ENCODE measurements around the gene YIF1A.
"Not testable (repeated sequence)": the region's sequence is repeated elsewhere in the genome, so short reads cannot be mapped to it uniquely, and the experiment has no call there.

YIF1A gene

DNA sequence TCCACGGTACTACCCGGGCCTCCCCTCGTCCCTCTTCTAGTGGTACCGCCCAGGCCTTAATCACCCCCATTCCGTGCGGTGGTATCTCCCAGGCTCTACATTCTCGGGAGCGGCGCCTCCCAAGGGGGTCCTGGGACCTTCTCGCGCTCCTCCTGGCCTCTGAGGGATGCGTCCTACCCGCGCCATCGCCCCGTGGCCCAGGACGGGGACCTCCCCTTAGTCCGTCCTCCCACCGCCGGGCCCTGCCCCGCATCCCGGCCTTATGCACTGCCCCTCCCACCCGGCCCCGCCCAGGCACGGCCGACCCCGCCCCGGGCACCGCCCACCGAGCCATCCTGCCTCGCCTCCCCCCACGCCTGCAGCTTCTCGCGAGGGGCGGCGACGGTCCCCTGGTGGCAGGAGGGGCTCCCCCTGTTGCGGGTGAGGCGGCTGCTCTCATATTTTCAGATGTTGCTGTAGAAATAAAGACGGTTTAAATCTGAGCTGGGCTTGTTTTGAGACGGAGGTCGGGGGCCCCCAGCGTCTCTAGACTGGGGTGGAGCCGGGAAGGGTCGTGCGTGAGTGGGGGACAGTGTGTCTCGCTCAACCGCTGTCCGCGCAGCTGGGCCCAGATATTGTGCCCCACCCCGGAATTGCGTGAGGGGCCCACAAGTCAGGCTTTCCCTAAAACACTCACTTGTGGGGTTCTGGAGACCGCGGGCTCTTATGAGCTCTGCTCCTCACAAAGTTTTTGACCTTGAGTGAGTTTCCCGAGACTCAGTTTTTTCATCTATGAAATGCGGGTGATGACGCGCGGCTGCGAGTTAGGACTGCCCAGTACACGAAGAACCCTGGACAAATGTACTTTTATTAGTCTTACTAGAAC is 21.3 kb downstream of the YIF1A start:
- DNase-seq, result peak; percentile 83

DNA sequence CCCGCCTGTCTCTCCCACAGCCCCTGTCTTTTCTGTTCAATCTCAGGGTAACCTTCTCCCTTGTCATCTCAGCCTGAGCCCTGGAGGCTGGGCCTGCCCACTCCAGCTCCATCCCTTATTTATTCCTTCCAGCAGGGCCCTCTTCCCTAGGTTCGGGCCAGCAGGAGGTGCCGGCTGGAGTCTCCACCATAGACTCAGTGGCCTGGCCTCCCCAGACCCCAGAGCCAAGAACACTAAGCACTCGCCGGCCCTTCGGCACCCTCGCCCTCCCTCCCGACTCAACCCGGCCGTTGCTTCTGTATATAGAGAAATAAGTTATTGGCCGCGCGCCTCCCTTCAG is 21.9 kb downstream of the YIF1A start:
- no peak for DNase-seq

DNA sequence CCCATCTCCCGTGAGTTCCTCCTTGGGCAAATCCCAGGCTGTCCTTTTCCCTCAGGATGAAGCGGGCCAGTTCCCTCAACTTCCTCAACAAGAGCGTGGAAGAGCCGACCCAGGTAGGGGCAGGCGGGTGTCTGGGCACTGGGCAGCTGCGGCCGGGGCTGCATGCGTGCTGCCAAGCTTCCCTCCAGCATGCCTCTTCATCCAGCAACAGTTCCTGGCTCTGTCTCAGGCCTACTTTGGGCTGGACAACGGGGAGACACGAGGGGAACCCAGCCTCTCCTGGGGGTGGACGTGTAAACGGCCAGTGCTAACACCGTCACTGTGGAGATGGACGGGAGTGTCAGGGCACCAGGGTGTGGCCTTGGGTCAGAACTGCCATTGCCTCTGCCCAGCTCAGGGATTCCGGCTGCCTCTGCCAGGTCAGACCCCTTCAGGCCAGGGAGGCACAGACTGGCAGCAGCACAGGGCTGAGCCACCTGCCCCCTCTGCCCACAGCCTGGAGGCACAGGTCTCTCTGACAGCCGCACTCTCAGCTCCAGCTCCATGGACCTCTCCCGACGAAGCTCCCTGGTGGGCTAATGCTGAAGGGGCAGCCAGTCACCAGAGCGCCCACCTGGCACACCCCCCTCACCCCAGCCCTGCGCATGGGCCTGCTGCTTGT is 22.4 kb downstream of the YIF1A start:
- no peak for DNase-seq

DNA sequence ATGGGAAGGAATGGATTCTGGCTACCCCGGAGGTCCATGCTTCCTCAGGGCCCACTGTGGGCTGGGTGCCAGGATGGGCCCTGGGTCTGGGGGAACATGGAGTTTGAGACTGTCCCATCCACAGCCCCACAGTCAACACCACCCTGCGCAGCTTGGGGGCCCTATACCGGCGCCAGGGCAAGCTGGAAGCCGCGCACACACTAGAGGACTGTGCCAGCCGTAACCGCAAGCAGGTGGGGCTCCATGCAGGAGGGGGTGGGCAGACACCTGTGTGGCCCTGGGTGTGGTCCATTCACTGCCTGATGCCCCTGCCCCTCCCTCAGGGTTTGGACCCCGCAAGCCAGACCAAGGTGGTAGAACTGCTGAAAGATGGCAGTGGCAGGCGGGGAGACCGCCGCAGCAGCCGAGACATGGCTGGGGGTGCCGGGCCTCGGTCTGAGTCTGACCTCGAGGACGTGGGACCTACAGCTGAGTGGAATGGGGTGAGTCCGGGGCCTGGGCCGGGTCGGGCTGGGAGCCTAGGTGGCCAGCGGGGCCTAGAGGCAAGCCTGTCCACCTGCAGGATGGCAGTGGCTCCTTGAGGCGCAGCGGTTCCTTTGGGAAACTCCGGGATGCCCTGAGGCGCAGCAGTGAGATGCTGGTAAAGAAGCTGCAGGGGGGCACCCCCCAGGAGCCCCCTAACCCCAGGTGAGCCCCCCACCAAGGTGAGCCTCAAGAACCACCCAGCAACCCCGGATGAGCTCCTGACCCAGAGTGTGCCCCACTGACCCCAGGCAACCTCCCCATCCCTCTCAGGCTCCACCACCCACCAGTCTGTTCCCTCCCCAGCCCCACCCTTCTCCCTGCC is 23.2 kb downstream of the YIF1A start:
- DNase-seq, result no peak

DNA sequence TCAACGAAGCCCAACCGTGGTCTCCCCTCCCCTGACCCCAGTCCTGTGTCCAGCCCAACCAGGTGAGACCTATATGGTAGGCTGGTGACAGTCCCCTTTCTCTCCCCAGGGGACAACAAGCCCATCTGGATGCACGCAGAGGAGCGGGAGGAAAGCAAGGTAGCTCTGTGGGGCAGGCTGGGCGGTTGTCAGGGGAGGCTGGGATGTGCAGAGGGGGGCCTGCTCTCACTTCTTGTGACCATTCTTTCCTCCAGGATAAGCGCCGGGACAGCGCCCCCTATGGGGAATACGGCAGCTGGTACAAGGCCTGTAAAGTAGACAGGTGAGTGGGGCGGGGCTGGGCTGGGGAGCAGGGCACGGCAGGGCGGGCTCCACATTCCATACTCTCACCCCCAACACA is 24.0 kb downstream of the YIF1A start:
- DNase-seq, result no peak

DNA sequence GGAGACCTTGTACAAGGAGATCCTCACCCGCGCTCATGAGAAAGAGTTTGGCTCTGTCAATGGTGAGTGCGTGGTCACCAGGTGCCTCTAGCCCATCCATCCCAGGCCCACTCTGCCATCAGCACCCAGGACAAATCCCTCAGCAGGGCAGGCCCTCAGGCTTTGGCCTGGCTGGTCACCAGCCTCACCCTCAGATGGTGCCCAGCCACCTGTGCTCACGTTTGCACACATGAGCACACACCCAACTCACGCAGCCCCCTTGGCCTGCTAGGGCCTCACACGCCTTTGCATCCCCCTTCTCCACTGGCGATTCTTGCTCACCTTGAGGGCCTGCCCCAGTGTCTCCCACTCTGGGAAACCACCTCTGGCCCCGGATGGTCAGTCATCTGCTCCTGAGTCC is 24.6 kb downstream of the YIF1A start:
- DNase-seq, result no peak

DNA sequence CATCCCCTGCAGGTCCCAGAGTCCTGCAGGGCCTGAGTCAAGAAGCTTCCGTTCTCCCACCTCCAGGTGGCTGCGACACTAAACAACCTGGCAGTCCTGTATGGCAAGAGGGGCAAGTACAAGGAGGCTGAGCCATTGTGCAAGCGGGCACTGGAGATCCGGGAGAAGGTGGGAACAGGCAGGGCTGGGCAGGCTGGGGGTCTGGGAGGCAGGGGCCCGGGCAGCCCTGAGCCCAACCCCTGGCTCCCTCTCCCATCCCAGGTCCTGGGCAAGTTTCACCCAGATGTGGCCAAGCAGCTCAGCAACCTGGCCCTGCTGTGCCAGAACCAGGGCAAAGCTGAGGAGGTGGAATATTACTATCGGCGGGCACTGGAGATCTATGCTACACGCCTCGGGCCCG is 25.2 kb downstream of the YIF1A start:
- DNase-seq, result no peak

DNA sequence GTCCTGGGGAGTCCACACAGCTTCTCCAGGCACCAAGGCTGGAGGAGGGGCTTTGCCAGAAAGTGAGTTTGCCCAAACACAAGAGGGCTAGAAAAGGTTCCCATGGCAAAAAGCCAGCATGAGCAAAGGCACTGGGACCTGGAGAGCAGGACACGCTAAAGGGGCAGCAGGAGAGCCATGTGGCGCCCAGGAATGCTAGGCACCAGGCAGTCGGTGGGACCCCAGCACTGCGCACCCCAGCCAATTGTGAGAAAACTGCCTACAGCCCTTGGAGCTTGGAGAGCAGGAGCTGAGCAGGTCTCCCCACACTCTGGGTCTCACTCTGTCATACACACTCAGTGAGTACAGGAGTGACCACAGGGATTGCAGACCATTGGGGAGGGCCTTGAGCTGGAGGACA is 25.7 kb downstream of the YIF1A start:
- DNase-seq, result no peak

DNA sequence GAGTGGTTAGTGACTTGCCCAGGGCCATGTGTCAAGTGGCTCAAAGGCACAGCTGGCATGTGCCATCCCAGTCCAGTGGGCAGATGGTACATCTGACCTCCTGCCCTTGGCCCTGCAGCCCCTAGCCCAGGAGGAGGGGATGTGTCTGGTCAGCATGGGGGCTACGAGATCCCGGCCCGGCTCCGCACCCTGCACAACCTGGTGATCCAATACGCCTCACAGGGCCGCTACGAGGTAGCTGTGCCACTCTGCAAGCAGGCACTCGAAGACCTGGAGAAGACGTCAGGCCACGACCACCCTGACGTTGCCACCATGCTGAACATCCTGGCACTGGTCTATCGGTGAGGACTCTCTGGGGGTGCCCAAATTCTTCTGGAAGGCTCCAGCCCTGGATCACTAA is 26.2 kb downstream of the YIF1A start:
- DNase-seq, result no peak

DNA sequence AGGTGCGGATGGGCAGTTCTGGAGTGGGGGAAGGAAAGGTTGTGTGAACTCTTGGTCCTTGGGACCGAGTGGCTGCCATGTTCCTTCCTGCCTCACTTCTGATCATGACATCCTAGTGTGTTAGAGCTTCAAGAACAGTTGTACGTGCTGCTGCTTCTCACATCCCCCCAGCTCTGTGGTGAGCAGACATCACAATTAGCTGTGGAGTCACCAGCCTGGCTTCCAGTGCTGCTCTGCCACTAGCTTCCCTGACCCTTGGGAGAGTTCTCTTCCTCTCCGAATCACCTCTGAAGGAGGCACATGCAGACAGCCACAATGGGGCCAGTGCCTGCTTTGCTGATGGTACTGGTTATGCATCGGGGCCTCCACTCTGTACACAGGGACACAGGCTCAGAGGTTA is 26.8 kb downstream of the YIF1A start:
- DNase-seq, result no peak

DNA sequence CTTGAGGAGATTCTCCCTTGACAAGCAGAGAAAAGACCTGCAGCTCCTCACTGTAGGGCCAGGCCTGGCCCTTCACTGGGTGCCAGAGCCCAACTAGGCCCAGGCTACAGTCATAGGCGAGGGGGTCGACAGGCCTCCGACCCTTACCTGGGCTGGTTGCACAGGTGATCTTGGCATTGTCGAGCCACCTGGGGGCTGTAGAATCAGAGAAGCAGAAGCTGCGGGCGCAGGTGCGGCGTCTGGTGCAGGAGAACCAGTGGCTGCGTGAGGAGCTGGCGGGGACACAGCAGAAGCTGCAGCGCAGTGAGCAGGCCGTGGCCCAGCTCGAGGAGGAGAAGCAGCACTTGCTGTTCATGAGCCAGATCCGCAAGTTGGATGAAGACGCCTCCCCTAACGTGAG is 27.4 kb downstream of the YIF1A start:
- DNase-seq, result no peak

DNA sequence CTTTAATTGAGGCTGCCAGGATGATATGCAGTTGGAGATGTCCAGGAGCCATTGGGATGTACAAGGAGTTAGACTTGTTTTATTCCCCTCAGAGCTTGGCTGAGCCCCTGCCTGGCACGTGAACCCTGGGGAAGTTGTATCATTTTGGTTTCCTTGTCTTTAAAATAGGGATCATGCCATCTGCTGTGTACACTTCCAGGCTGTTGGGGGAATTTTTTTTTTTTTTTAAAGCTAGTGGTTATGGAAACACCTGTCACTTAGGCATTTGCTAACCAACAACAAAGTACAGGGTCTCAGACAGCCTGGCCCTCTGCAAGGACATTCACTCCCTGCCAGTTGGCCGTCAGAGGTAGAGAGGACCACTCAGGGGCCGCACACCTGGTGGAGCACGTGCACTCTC is 29.0 kb downstream of the YIF1A start:
- no peak for DNase-seq

DNA sequence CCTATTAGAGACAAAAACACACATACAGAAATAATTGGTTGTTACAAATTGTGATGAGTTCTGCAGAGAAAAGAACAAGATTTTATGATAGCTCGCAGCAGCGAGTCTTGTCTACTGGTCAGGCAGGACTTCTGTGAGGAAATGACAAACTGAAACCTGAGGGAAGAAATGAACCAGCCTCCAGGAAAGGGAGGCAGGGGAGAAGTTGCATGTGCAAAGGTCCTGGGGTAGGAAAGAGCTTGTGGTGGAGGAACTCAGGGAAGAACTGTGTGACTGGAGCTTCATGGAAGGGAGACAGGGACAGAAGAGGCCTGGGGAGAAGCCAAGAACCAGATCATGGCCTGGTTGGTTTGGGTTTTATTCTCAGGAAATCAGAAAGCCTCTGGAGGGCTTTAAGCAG is 29.7 kb downstream of the YIF1A start:
- no peak for DNase-seq

DNA sequence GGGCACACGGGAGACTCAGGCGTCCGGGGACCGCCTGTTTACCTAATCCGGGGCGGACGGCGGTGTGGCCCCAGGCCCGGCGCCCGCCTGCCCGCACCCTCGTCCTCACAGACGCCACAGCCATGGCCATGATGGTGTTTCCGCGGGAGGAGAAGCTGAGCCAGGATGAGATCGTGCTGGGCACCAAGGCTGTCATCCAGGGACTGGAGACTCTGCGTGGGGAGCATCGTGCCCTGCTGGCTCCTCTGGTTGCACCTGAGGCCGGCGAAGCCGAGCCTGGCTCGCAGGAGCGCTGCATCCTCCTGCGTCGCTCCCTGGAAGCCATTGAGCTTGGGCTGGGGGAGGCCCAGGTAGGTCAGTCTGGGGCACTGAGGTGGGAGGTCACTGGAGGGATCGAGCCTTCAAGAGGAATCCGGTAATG is 30.5 kb downstream of the YIF1A start:
- no peak for DNase-seq

DNA sequence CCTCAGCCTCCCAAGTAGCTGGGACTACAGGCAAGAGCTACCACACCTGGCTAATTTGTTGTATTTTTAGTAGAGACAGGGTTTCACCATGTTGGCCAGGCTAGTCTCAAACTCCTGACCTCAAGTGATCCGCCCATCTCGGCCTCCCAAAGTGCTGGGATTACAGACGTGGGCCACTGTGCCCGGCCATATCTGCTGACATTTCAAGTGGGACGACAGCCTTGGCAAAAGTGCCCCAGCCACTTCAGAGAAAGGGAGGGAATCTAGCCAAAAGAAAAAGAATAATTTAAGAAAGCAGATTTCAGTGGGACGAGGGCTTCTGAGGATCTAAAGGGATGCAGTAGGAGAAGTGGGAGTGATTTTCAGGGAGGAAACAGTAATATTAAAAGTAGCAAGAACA is 35.9 kb downstream of the YIF1A start:
- not testable (repeated sequence) for DNase-seq

DNA sequence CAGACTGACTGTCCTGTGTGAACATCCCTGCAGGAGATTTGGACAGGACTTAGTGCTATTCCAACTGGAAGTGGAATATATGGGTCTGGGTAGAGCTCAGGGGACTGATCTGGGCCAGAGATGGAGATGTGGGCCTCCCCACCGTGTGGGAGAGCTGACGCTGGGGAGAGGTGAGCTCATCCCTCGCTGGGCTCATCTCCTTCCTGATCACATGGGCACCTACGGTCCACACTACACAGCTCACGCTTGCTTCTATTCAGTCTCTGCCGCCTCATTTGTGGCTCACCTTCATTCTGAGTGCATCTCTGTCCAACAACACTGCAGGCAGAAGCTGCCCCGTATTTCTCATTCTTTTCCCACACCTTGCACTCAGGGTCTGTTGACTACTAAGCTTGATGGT is 37.1 kb downstream of the YIF1A start:
- no peak for DNase-seq

DNA sequence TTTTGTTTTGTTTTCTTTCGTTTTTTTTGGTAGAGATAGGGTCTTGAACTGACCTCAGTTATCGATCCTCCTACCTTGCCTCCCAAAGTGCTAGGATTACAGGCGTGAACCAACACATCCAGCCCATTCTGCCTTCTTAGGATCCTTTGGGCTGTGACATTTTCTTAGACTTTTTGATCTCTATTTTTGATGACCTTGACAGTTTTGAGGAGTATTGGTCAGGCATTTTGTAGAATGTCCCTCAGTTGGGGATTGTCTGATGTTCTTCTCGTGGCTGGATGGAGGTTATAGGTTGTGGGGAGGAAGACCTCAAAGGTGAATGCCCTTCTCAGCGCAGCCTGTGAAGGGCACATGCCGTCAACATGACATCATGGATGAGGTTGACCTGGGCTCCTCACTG is 40.0 kb downstream of the YIF1A start:
- no peak for DNase-seq

DNA sequence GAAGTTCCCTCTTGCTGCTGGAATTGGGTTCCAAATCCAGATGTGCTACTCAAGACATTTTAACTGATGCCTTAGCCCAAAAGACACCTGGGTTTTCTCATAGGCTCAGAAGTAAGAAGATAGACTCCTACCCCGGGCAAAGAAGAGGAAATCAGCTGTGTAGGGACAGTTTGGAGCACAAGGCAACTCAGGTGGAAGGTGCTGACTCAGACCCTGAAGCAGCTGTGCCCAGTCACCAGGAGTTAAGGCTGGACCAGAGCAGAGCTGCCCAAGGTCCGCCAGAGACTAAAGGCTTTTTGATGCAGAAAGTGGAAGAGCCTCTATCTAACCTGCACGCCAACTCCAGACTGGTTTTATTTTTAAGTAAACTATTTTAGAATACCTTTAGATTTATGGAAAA is 41.1 kb downstream of the YIF1A start:
- DNase-seq, result no peak

DNA sequence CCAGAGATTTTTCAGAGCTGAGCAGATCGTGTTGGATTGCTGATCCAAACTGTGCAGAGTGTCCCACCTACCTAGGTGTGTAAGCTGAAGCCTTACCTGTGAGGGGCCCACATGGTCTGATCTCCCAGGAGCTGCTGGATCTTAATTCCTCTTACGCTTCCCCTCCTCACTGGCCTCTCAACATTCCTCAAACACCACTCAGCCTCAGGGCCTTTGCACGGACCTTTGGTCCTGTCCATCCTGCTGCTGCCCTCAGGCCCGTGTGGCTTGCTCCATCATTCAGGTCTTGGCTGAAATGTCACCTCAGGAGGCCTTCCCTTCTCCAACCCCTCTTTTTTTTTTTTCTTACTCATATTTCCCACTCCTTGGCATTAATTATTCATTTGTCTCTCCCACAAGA is 41.6 kb downstream of the YIF1A start:
- DNase-seq, result no peak

DNA sequence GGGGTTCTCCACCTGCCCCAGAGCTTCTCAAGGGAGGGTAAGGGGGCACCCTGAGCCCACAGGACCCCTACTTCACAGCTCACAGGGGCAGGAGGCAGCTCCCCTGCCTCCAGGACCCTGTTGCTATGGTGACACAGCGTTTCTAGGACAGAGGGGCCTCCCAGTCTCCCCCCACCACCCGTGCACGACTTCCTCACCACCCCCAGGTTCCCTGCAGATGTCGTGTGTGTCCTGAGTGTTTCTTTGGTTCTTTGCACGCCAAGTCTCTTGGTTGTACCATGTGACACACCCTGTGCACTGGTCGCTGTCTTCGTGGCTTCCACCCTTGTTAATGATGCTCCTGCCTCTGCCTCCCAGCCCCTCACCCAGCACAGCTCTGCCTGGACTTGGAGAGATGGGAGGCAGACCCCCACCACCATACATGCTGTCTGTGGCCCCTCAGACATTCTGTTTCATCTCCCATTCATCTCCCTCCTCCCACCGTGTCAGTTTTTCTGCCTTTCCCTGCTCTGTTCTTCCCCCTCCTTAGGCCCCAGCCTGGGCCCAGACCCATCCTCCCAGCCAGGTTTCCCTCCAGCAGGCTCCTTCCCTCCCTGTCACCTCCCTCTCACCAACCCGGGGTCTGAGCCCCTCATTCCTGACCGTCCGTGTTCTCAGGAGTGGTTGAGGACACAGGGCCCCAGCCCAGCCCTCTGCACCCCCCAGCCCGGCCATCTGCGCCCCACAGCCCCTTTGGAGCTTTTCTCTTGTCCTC is 45.0 kb downstream of the YIF1A start:
- no peak for DNase-seq

DNA sequence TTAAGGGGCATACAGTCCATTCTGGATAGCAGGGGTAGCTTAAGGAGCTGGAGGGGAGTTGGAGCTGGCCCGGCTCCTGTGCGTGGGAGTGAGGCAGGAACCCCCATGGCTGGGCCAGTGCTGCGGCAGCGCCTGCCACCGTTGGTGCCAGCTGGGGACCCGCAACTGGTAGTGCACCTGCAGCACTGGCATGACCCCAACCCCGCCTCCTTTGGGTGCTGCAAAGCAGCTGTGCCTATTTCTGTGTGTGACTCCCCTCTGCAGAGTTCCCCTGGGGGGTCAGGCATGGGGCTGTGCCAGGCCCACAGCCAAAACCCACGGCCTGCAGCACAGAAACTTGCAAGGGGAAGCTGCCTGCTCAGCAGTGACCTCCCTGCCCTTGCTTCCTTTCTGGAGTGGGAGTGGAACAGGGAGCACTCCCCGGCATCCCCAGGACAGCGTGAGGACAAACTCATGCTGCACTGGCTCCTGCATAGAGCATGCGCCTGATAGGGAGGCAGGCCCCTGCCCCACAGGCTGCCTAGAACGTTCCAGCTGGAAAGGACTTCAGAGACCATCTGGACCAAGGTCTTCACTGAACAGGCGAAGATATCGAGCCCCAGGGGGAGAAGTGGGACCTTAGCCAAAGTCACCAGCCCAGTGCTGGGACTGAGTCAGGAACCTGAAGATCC is 46.7 kb downstream of the YIF1A start:
- no peak for DNase-seq

DNA sequence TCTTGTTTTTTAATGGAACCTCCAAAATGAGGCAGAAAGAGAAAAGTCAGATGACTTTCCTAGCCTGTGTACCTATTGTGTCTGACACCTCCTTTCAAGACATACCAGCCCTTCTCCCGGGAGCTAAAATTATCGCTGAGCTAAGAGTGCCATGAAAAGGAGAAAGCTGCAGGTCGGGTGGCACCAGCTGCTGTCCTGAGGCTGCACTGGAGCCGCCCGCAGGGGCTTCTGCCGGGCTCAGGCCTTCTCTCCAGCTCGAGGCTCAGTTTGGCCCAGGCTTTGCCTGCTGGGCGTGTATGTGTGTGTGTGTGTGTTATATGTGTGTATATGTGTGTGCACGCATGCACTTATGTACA is 48.2 kb downstream of the YIF1A start:
- DNase-seq, result no peak

Data from NCI-H1436 (cell line).